ENCODE data around the gene ZWILCH. TPM values are rescaled to one million over a fixed set of nuclear protein-coding genes. Genes with fewer than 3 reads are reported as not detected.
"Not testable (repeated sequence)": the region's sequence is repeated elsewhere in the genome, so short reads cannot be mapped to it uniquely, and the experiment has no call there.

The ZWILCH gene
- polyA plus RNA-seq (2012; ENCODE audit: missing spikeins) = 16.8 TPM

DNA sequence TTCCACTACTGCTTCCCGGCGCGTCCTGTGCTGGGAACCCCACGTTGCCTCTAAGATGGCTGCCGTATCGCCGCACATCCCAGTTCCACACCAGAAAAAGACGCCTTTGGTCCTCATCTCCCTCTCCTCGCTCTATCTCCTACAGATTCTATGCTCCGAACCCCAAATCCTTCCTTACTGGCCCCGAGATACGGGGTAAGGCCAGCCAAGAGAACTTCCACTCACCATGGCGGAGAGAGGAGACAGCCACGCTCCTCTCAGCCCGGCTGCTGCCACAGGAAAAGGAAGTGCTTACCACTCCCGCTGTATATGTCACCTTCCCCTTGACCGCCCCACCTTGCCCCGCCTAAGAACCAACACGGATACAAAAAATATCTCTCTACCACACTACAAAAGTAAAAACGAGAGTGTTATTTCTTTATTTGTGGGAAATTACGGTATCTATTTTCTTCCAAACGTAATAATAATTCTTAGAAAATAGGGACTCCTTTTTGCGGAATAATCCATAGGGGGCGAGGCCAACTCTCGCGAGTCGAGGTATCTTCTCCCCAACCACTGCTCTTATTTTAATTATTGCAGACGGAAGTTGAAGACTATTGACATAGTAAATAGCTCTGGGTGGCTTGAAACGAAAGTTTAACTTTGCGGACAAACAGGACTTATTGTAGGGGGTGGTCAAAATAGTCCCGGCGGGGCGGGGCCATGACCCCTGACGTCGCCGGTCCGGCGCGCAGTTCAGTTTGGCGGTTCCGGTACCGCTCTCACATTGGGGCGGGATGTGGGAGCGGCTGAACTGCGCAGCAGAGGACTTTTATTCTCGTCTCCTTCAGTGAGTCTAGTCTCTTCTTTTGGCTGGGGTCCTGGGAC is at the start of gene ZWILCH, which contains the start of gene RPL4:
Gene ZWILCH (plus strand): TSS at position 764 of the 867 bp plus-strand sequence. CDS start 13 bp downstream, at position 777.
Gene RPL4 (minus strand): TSS at position 293 of the 867 bp plus-strand sequence. CDS start 65 bp downstream, at position 228.
- TF ChIP-seq POLR2A (IDR thresholded peaks at IDR 0.05; ENCODE audit: low read depth, low read length) = peak; percentile 98
- TF ChIP-seq POLR2AphosphoS5 (IDR thresholded peaks at IDR 0.05; ENCODE audit: low read depth, low read length) = peak; percentile 98
- peak; percentile 98 for TF ChIP-seq TAF1 (IDR thresholded peaks at IDR 0.05; ENCODE audit: borderline replicate concordance, low read depth, low read length)
- FAIRE-seq (peak; percentile 91), DNase-seq (ENCODE audit: insufficient read length) (peak; percentile 57)

- FAIRE-seq (no peak), DNase-seq (ENCODE audit: insufficient read length) (no peak)
- TF ChIP-seq TAF1 (IDR thresholded peaks at IDR 0.05; ENCODE audit: borderline replicate concordance, low read depth, low read length) (no peak), POLR2A (IDR thresholded peaks at IDR 0.05; ENCODE audit: low read depth, low read length) (no peak), POLR2AphosphoS5 (IDR thresholded peaks at IDR 0.05; ENCODE audit: low read depth, low read length) (no peak)
Observed at GRCh38 chr15:66456211-66456610, 48.9 kb upstream of the ZWILCH start.

- TF ChIP-seq TAF1 (IDR thresholded peaks at IDR 0.05; ENCODE audit: borderline replicate concordance, low read depth, low read length) = no peak
- no peak for TF ChIP-seq POLR2AphosphoS5 (IDR thresholded peaks at IDR 0.05; ENCODE audit: low read depth, low read length)
- no peak for TF ChIP-seq POLR2A (IDR thresholded peaks at IDR 0.05; ENCODE audit: low read depth, low read length)
- DNase-seq (ENCODE audit: insufficient read length) = no peak
- FAIRE-seq = no peak
Observed at GRCh38 chr15:66459818-66460615, 45.1 kb upstream of the ZWILCH start.

- not testable (repeated sequence) for FAIRE-seq; DNase-seq (ENCODE audit: insufficient read length)
Observed at GRCh38 chr15:66461294-66461693, 43.8 kb upstream of the ZWILCH start.

DNA sequence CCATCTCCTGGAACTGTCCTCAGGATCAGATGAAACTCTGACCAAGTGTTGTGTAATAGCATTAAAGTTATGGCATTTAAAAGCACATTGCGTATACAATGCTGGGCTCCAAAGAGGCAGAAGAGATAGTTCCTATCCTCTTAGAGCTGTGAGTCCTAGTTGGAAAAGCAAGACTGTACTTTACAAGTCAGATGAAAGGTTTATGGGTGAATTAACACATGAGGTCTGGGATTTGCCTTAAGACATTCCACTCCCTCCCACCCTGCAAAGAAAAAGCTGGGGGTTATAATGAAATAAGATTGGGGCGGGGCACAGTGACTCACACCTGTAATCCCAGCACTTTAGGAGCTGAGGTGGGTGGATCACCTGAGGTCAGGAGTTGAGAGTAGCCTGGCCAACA is 43.2 kb upstream of the ZWILCH start:
- DNase-seq (ENCODE audit: insufficient read length) (no peak), FAIRE-seq (no peak)
- TF ChIP-seq POLR2AphosphoS5 (IDR thresholded peaks at IDR 0.05; ENCODE audit: low read depth, low read length) = no peak

DNA sequence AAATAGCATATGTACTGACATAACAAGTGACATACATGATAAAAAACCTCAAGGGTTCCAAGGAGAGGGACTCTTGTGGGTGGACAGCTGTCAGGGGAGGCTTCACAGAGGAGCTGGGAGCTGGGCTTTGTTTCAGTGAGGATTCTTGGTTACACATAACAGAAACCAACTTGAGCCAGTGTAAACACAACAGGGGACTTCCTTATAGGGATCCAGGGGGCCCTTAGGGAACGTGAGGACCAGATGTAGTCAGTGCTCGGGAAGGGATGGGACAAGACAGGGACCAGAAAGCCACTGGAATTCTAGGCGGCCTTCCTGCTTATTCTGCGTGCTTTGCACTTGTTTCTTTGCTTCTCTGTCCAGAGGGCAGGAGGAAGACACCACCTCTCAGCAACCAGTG is 42.5 kb upstream of the ZWILCH start:
- no peak for FAIRE-seq
- no peak for DNase-seq (ENCODE audit: insufficient read length)
- TF ChIP-seq POLR2A (IDR thresholded peaks at IDR 0.05; ENCODE audit: low read depth, low read length) (no peak), POLR2AphosphoS5 (IDR thresholded peaks at IDR 0.05; ENCODE audit: low read depth, low read length) (no peak), TAF1 (IDR thresholded peaks at IDR 0.05; ENCODE audit: borderline replicate concordance, low read depth, low read length) (no peak)

DNA sequence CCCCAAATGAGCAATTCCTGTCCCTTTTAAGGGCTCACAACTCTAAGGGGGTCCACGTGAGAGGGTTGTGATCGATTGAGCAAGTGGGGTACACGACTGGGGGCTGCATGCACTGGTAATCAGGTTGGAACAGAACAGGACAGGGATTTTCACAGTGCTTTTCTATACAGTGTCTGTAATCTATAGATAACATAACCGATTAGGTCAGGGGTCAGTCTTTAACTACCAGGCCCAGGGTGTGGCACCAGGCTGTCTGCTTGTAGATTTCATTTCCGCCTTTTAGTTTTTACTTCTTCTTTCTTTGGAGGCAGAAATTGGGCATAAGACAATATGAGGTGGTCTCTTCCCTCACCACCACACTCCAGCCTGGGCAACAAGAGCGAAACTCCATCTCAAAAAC is 39.8 kb upstream of the ZWILCH start:
- not testable (repeated sequence) for FAIRE-seq; DNase-seq (ENCODE audit: insufficient read length)

- FAIRE-seq = not testable (repeated sequence)
Observed at GRCh38 chr15:66467162-66468040, 37.7 kb upstream of the ZWILCH start.

DNA sequence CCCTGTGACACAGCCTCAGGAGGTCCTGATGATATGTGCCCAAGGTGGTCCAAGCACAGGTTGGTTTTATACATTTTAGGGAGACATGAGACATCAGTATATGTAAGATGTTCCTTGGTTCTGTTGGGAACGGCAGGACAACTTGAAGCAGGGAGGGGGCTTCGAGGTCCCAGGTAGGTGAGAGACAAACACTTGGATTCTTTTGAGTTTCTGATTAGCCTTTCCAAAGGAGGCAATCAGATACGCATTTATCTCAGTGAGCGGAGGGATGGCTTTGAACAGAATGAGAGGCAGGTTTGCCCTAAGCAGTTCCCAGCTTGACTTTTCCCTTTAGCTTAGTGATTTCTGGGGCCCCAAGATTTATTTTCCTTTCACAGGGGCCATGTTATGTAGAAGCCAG is 34.3 kb upstream of the ZWILCH start:
- not testable (repeated sequence) for DNase-seq (ENCODE audit: insufficient read length); FAIRE-seq

More at GRCh38 chr15:66467162-66468040, 37.7 kb upstream of the ZWILCH start:
- DNase-seq (ENCODE audit: insufficient read length) = not testable (repeated sequence)

DNA sequence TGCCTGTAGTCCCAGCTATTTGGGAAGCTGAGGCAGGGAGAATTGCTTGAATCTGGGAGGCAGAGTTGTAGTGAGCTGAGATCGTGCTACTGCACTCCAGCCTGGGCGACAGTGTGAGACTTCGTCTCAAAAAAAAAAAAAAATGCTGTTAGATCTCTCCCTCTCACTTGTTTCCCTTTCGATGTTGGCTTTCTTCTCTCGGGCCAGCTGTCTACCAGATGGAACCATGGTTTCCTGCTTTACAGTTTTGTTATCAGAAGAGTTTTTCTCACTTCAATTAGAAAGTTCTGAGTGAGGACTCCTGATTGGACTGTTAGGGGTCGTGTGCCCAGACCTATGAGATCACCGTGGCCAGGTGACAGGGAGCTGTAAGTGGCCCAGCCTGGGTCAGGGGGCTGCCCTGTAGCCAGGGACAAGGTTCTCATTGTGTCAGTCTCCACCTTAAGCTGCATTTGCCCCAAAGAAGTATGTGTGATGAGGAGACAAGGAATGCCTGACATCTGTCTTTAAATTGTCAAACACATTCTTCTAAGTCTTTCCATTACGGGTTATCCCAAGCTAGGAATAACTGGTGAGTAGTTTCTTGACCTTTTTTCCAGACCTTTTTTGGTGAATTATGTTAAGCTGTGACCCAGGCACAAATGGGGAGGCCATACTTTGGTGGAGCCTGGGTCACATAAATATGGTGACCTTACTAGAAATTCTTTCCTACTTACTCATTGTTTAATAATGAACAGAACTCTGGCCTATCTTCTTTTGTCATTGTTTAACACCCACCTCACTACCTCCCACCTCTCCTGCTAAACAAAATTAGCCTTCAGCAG is 32.7 kb upstream of the ZWILCH start:
- FAIRE-seq (peak; percentile 76), DNase-seq (ENCODE audit: insufficient read length) (peak; percentile 37)

GRCh38 chr15:66474135-66474534 is 31.0 kb upstream of the ZWILCH start:
- FAIRE-seq (no peak), DNase-seq (ENCODE audit: insufficient read length) (no peak)

More for the DNA sequence above, 32.7 kb upstream of the ZWILCH start:
- no peak for TF ChIP-seq TAF1 (IDR thresholded peaks at IDR 0.05; ENCODE audit: borderline replicate concordance, low read depth, low read length)
- TF ChIP-seq POLR2AphosphoS5 (IDR thresholded peaks at IDR 0.05; ENCODE audit: low read depth, low read length) = no peak
- TF ChIP-seq POLR2A (IDR thresholded peaks at IDR 0.05; ENCODE audit: low read depth, low read length) = no peak

More at GRCh38 chr15:66474135-66474534, 31.0 kb upstream of the ZWILCH start:
- no peak for TF ChIP-seq POLR2AphosphoS5 (IDR thresholded peaks at IDR 0.05; ENCODE audit: low read depth, low read length)

Data from GM12892 (cell line).